Stimulated activated CD8-positive, alpha-beta memory T cell treated with anti-CD3 and anti-CD28 coated beads, Interleukin-7, amount 100 ng/mL, for 4 hours (primary cell): ENCODE measurements around the gene PLAAT3.
"Not testable (repeated sequence)": the region's sequence is repeated elsewhere in the genome, so short reads cannot be mapped to it uniquely, and the experiment has no call there.

Source experiments
- DNase-seq, 2 donors: peaks; one replicate each; pipeline ENCODE4 v3.0.0-alpha.2; 2020; ENCODE audit warnings: low read depth in 2 of 2

The PLAAT3 gene

GRCh38 chr11:63567044-63567840 lies 47.0 kb downstream of the PLAAT3 start:
- DNase-seq, result peak; percentile 43 to 54

GRCh38 chr11:63564784-63565350 lies 49.4 kb downstream of the PLAAT3 start:
- no peak for DNase-seq

GRCh38 chr11:63564056-63564774 lies 50.0 kb downstream of the PLAAT3 start:
- DNase-seq, result no peak

- no peak for DNase-seq
These were observed 50.8 kb downstream of the PLAAT3 start, which contains the start of gene PLAAT2 for GRCh38 chr11:63563201-63564055. TSS of gene PLAAT2 (minus strand) at chr11:63563379. CDS start at chr11:63563324, 55 bp downstream.

GRCh38 chr11:63560506-63561180 lies 53.6 kb downstream of the PLAAT3 start:
- DNase-seq, result no peak

GRCh38 chr11:63558459-63559157 lies 55.6 kb downstream of the PLAAT3 start:
- DNase-seq, result no peak

- DNase-seq, result no peak
These were observed 56.7 kb downstream of the PLAAT3 start for GRCh38 chr11:63557570-63557969.

GRCh38 chr11:63556404-63557013 lies 57.7 kb downstream of the PLAAT3 start:
- no peak for DNase-seq

- no peak for DNase-seq
These were observed 59.4 kb downstream of the PLAAT3 start for GRCh38 chr11:63554877-63555223.

GRCh38 chr11:63553759-63554158 lies 60.5 kb downstream of the PLAAT3 start:
- DNase-seq, result peak in 1 of 2 donors; percentile 54

GRCh38 chr11:63552921-63553320 lies 61.3 kb downstream of the PLAAT3 start:
- no peak for DNase-seq

- no peak for DNase-seq
These were observed 62.4 kb downstream of the PLAAT3 start for GRCh38 chr11:63551889-63552266.

GRCh38 chr11:63551091-63551888 lies 62.9 kb downstream of the PLAAT3 start:
- DNase-seq, result no peak

GRCh38 chr11:63550156-63550700 lies 64.0 kb downstream of the PLAAT3 start:
- not testable (repeated sequence) for DNase-seq

GRCh38 chr11:63549411-63549810 lies 64.8 kb downstream of the PLAAT3 start:
- DNase-seq, result no peak

- DNase-seq, result no peak
These were observed 66.1 kb downstream of the PLAAT3 start for GRCh38 chr11:63548178-63548577.

- no peak for DNase-seq
These were observed 67.2 kb downstream of the PLAAT3 start for GRCh38 chr11:63547061-63547460.

- DNase-seq, result no peak
These were observed 70.5 kb downstream of the PLAAT3 start for GRCh38 chr11:63543711-63544110.

- DNase-seq, result not testable (repeated sequence)
These were observed 71.7 kb downstream of the PLAAT3 start for GRCh38 chr11:63542506-63542905.
